NCI-H1092 treated with DMSO at 0.1 percent for 48 hours (cell line): ENCODE results near the gene UBXN11.
"Not testable (repeated sequence)": the region's sequence is repeated elsewhere in the genome, so short reads cannot be mapped to it uniquely, and the experiment has no call there.

Experiments
- DNase-seq: peaks from one replicate; lab custom pipeline; 2025; lab: John Stamatoyannopoulos, UW

Gene UBXN11

GRCh38 chr1:26305667-26306289 lies 658 bp downstream of the UBXN11 start:
- no peak for DNase-seq

DNA sequence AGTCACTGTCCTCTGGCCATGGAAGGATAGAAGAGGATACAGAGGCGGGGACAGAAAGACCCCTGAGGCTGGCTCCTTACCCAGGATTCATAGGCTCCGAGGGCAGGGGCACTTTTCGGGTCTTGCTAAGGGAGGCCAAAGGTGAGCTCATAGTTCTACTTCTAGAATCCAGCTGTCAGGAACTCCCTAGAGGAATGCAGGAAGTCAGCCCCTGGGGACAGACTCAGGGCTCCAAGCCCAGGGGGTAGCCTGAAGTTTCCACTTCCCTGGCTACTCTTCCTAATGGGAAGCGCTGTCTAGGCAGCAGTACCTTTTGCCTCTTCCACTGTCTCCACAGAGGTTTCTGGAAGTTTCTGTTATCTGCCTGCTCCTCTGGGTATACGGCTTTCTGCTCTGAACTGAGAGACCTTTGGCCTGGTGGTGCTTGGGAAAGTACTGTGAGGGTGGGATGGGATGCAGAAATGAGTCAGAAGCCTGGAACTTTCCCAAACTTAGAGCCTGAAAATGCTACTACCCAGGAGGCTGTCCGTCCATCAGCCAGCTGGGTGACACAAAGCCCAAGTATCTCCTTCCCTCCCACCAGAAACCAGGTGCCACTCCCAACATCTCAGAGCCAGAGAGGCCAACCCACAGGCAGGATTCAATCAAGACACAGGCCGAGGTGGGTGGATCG lies 3.6 kb downstream of the UBXN11 start:
- no peak for DNase-seq

DNA sequence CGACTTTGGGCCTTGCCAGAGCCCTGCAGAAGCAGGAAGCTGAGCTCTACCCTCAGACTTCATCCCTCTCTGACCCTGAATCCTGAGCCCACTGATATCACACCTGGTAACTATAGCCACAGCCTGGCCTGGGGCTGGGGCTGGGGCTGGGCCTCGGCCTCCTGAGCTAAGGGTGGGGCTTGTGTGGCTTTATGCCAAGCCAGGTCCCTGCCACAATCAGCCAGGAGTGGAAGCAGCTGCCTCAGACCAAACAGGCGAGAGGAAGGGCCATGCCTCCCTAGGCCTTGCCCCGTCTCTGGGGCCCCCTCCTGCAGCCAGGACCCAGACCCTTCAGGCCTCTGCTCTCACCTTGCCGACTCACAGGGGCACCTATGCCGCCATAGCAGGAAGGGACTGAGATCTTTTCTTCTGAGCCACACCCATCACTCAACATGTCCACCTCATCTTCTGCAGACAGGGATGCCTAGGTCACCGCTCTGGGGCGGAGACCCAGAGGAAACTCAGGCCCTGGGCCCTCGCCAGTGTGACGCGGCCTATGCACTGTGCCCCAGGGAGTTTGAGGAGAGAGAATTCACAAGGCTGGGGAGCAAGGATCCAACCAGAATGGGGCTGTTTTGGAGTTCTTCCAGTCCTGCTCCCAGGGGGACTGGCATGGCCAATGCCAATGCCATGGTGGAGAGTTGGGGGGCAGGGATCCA lies 5.7 kb downstream of the UBXN11 start:
- no peak for DNase-seq

DNA sequence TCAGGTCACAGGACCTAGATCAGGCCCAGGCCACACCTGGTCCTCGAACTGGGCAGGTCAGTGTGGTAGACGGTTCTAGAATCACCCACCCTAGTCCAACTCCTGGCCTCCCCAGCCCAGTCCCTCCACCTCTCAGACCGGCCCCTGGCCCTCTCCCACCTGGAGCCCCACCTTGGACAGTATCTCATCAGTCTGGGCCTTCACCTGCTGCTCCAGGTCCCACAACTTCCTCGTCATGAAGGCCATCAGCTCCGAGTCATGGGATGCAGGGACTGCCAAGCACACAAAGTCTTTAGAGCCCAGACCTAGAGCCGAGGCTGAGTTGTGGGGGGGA lies 8.7 kb downstream of the UBXN11 start:
- DNase-seq, result no peak

- DNase-seq, result no peak
Observed at GRCh38 chr1:26297057-26297790, 9.2 kb downstream of the UBXN11 start.

DNA sequence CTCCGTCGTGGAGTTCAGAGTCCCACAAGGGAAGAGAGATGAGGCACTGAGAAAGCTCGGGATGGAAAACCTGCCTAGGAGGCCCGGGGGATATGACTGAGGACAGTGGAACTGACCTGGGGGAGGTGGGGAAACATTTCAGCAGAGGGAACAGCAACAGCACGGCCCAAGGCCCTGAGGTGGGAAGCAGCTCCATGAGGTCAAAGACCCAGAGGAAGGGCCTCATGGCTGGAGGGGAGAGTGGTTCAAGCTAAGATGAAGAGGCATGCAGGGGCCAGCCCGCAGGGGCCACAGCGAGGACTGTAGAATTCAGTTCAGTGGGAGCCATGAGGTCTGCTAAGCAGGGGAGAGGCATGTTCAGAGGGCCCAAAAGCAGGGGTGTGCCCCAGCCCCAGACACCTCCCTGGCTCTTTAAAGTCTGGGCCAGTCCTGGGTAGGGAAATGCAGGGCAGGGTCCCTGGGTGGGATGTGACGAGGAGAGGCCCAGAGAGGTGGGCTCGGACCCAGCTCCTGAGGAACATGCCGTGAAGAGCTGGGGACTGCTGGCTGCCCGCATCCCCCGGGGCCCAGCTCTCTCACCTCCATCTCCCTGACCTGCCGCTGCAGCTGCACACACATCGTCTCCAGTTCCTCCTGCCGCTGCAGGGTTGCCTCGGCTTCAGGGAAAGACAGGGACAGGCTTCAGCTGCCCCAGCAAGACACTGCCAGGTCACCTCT lies 9.9 kb downstream of the UBXN11 start:
- no peak for DNase-seq

DNA sequence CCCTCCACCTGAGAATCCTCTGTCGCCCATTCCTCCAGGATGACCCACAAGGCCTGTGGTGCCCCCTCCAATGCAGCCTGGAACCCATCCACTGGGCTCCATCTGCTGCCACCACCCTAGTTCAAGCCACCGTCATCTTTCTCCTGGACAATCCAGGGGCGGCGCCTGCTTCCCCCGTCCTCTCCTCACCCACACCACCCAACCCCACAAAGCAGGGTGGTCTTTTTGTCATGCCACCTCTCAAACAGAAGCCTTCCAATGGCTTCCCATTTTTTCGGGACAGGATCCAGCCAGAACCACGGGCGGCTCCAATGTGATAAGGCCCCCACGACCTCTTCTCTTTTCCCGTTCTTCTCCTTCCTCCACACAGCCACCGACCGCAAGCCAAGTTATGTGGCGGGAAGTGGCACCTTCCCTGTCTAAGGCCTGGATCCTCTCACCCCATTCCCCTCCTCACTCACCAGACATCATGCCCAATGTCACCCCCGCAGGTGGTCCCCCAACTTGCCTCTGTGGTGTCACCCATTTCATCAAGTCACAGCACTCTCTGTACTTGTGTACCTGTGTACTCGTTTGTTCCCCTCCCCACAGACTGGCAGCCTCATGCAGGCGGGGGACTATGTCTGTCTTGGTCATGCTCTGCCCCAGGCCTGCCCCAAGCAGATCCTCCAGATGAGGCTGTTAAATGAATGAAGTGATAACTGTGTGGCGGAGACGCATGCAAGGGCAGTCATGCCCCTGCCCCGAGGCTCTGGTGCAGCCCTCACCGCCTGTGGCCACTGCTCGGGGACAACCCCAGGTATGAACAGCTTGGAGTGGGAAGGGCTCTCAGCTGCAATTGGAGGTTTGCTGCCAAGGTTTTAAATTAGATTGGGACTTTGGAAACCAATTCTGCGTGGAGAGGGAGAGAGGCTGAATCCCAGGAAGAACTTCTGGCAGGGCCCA lies 11.0 kb downstream of the UBXN11 start:
- DNase-seq, result no peak

DNA sequence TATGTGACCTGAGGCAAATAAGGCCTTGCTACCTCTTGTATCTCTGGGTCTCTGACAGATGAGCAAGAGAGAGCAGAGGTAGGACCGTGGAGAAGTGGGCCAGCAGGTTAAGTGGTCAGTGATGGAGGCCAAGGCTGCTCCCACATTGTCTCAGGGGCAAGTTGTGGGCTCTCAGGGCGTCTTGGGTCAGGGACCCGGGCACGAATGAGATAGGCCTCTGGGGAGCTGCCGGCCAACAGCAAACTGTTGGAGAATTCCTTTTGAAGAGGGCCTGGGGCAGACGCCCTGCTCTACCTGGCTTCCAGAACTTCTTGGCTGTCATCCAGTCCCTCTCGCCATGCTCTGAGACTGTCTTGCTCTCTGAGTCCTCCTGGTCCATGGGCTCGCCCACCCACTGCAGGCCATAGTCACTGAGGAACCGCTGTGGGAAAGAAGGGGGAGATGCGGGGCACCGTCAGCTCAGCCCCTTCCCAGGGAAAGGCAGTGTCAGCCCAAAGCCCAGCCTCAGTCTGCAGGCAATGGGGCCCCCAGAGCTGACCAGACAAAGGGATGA lies 12.4 kb downstream of the UBXN11 start:
- no peak for DNase-seq

DNA sequence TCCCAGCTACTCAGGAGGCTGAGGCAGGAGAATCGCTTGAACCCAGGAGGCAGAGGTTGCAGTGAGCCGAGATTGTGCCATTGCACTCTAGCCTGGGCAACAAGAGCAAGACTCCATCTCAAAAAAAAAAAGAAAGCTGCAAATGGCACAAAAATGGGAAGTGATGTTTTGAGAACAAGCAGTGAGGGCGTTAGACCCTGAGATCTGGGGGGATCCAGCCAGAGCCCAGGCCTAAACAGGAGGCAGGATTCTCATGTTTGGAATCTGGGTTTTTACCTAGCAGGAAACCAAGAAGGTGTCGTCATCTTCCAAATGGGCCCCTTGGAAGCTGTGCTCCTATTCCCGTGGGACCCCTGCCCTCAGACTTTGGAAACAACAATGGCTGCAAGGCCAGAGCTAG lies 13.7 kb downstream of the UBXN11 start:
- not testable (repeated sequence) for DNase-seq

GRCh38 chr1:26291939-26292338 lies 14.5 kb downstream of the UBXN11 start:
- DNase-seq, result no peak

GRCh38 chr1:26291433-26291832 lies 15.0 kb downstream of the UBXN11 start:
- DNase-seq, result no peak

- no peak for DNase-seq
Observed at GRCh38 chr1:26290882-26291261, 15.6 kb downstream of the UBXN11 start.

DNA sequence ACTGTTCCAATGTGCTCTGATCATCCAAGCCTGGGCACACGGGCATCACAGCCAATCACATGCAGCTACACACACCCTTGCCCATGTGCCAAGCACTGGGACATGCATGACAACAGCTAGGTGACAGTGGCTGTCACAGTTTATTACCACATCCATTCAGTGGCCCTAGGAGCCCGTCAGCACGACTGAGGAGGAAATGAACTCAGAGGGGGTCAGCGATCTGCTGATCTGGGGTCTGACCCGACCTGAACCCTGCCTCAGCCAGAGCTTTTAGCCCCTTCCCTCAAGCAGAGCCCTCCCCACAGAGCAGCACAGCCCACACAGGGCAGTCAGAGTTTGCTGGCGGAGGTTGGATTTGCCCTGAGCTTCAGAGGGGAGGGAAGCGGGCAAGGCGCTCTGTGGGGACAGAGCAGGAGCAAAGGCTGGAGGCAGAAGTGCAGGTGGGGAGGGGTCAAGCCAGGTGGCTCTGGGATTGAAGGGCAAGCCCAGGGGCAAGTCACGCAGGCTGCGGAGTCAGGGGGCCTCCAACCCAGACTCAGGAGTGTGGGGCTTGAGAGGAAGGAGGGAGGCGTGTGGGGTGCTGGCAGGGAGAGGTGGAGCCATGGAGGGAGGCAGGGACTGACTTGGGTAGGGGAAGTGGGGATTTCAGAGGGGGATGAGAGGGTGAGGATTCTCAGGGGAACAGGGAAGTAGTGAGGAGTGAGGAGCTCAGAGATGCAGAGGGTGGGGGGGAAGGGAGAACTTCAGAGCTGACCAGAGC lies 16.1 kb downstream of the UBXN11 start:
- DNase-seq, result no peak

GRCh38 chr1:26289158-26290059 lies 17.0 kb downstream of the UBXN11 start:
- no peak for DNase-seq

DNA sequence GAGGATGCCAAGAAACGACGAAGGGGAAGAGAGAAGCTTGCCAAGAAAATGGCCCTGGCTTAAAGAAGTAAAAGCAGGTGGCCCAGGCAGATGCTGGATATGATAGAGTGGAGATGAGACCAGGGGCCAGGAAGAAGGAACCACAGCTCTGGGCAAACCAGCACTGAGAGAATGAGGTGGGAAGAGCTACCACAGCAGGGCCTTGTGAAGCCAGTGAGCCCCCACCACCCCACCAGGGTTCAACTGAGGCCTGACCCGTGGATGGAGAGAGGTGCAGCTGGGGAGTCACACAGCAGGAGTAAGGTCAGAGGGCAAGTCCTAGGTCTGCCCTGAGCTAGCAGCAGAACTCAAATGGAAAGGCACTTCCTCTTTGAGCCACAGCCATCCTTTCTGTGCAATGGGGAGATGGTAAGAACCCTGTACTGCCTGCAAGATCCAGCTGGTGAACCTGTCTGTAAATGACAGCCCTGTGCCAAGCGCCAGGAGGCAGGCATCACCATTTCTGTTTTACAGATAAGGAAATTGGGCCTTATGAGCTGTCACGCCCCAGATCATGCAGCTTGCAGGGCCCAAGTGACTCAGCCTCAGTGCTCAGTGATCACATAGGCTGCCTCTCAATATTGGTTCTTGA lies 18.0 kb downstream of the UBXN11 start:
- DNase-seq, result no peak

- no peak for DNase-seq
Observed at GRCh38 chr1:26287811-26288210, 18.6 kb downstream of the UBXN11 start.

GRCh38 chr1:26287033-26287711 lies 19.3 kb downstream of the UBXN11 start:
- DNase-seq, result no peak

DNA sequence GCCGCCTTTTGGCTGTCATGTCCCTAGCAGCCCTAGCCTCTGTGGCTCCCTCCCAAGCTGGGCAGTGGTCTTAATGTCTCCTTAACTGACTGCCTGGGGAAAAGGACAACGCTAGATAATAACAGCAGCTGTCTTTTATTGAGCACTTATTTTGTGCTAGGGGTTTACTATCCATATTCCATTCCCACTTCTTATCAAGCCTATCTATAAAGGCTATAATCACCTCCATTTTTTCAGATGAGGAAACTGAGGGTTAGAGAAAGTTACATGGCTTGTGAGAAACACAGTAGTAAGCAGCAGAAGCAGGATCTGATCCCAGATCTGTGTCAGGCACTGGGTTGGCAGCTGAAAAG lies 20.4 kb downstream of the UBXN11 start:
- DNase-seq, result no peak
